Measurements from ENCODE around the gene SYT6. TPM values are rescaled to one million over a fixed set of nuclear protein-coding genes. Genes with fewer than 3 reads are reported as not detected.

The SYT6 gene
- total and polyA plus RNA-seq, 10 of the 15 experiments (the other 5 are each of a cell fraction or from before 2014, with no cell fraction given), result 0.05 to 0.39 TPM; not detected in 8

GRCh38 chr1:114178936-114179335, 25.3 kb upstream of the SYT6 start:
- no peaks in the 10 kb centered on the region for H3K4me1 ChIP-seq (ENCODE audit: control insufficient read depth, insufficient read depth, low read length)
- no peaks in the 10 kb centered on the region for H3K27me3 ChIP-seq (replicated peaks in 1 of 2; ENCODE audit: control insufficient read depth in 2 of 2, insufficient read depth in 2 of 2, low read length in 1 of 2)
- ChIA-PET SMC1A (ENCODE audit: uncharacterized antibody, unreplicated experiment) (no interaction called here), POLR2A (no interaction called here), RAD21 (ENCODE audit: unreplicated experiment) (no interaction called here), CTCF (no interaction called here)
- ATAC-seq, result no peak
- no peak for FAIRE-seq
- H3K9ac ChIP-seq (ENCODE audit: control insufficient read depth, insufficient read depth, low read length), result no peak overlapping the region
- H2AFZ ChIP-seq (ENCODE audit: control insufficient read depth, low read depth, low read length), result no peak overlapping the region
- in situ Hi-C loops (cut with MboI) (no loop called here), intact Hi-C loops (cut with micrococcal nuclease; ENCODE audit: unreplicated experiment) (no loop called here)
- no peaks in the 10 kb centered on the region for H3K36me3 ChIP-seq (ENCODE audit: control insufficient read depth in 2 of 2, insufficient read depth in 2 of 2, low read length in 1 of 2)
- no peak overlapping the region for H3K4me2 ChIP-seq (ENCODE audit: control insufficient read depth, insufficient read depth)
- no peaks in the 10 kb centered on the region for H3K9me3 ChIP-seq (replicated peaks; ENCODE audit: control insufficient read depth, insufficient read depth, low read length)
- H3K4me3 ChIP-seq, result no peak overlapping the region
- no peak for DNase-seq (ENCODE audit: low read depth, low spot score)
- no peaks in the 10 kb centered on the region for H3K79me2 ChIP-seq (ENCODE audit: control insufficient read depth, insufficient read depth, low read length)
- no peaks in the 10 kb centered on the region for H4K20me1 ChIP-seq (ENCODE audit: control insufficient read depth, insufficient read depth)
- no peak overlapping the region for H3K27ac ChIP-seq (ENCODE audit: control insufficient read depth, insufficient read depth)
- WGBS (ENCODE audit: insufficient coverage, insufficient replicate concordance, low lambda C conversion rate, missing lambda C conversion rate), result 3% methylated on average over 2 of the region's 2 CpGs
- BruUV-seq (replicated peaks), result no TSS peak
- no peak for TF ChIP-seq NFIC (IDR thresholded peaks at IDR 0.05; ENCODE audit: low read depth, low read length)
- no peak for TF ChIP-seq ZNF622 (IDR thresholded peaks at IDR 0.05)
- TF ChIP-seq SMAD5 (IDR thresholded peaks at IDR 0.05; ENCODE audit: low read depth), result no peak
- TF ChIP-seq CBFB (IDR thresholded peaks at IDR 0.05; ENCODE audit: low read depth), result no peak
- TF ChIP-seq NFXL1 (IDR thresholded peaks at IDR 0.05; ENCODE audit: borderline replicate concordance), result no peak
- no peak for TF ChIP-seq ZNF274 (IDR thresholded peaks at IDR 0.05; ENCODE audit: insufficient read depth, insufficient read length)
- TF ChIP-seq MYB (IDR thresholded peaks at IDR 0.05; ENCODE audit: borderline replicate concordance, low read depth, low read length), result no peak
- TF ChIP-seq LARP7 (IDR thresholded peaks at IDR 0.05), result no peak
- no peak for TF ChIP-seq SP1 (IDR thresholded peaks at IDR 0.05; ENCODE audit: low read depth, low read length)
- TF ChIP-seq PML (IDR thresholded peaks at IDR 0.05; ENCODE audit: low read length), result no peak
- no peak for TF ChIP-seq MYC (IDR thresholded peaks at IDR 0.05; ENCODE audit: insufficient read depth, insufficient read length, insufficient replicate concordance, low read length, severe bottlenecking)
- no peak for TF ChIP-seq HDAC6 (IDR thresholded peaks at IDR 0.05; ENCODE audit: unreplicated experiment)
- no peak for TF ChIP-seq ZNF592 (IDR thresholded peaks at IDR 0.05)
- TF ChIP-seq FOXK2 (IDR thresholded peaks at IDR 0.05), result no peak
- TF ChIP-seq PAX5 (IDR thresholded peaks at IDR 0.05; ENCODE audit: borderline replicate concordance, low read depth, low read length), result no peak

Measured in GM12878 (cell line).